GM12872 (cell line): ENCODE data around the gene MAN2B1.

Experiments
- TF ChIP-seq, protein P1 (sequence below): IDR thresholded peaks from 3 replicates; pipeline ENCODE4 v1.5.1; 2011; ENCODE audit warnings: low read depth, mild to moderate bottlenecking, low read length, moderate library complexity; ENCODE audit not compliant: insufficient read depth

MAN2B1 gene

GRCh38 chr19:12681074-12681987, 14.8 kb upstream of the MAN2B1 start, which contains the start of gene DHPS:
Gene DHPS, minus strand, starts transcription at chr19:12681880. Its CDS starts 114 bp downstream, at chr19:12681766.
- TF ChIP-seq, protein P1, sequence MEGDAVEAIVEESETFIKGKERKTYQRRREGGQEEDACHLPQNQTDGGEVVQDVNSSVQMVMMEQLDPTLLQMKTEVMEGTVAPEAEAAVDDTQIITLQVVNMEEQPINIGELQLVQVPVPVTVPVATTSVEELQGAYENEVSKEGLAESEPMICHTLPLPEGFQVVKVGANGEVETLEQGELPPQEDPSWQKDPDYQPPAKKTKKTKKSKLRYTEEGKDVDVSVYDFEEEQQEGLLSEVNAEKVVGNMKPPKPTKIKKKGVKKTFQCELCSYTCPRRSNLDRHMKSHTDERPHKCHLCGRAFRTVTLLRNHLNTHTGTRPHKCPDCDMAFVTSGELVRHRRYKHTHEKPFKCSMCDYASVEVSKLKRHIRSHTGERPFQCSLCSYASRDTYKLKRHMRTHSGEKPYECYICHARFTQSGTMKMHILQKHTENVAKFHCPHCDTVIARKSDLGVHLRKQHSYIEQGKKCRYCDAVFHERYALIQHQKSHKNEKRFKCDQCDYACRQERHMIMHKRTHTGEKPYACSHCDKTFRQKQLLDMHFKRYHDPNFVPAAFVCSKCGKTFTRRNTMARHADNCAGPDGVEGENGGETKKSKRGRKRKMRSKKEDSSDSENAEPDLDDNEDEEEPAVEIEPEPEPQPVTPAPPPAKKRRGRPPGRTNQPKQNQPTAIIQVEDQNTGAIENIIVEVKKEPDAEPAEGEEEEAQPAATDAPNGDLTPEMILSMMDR = no peak

GRCh38 chr19:12680034-12680433, 13.5 kb upstream of the MAN2B1 start:
- TF ChIP-seq, protein P1 = no peak

GRCh38 chr19:12676928-12677327, 10.4 kb upstream of the MAN2B1 start:
- TF ChIP-seq, protein P1 = no peak

- TF ChIP-seq, protein P1 = peak; percentile 97
These were observed 9.8 kb upstream of the MAN2B1 start for GRCh38 chr19:12676384-12676792.

GRCh38 chr19:12675940-12676339, 9.4 kb upstream of the MAN2B1 start:
- TF ChIP-seq, protein P1 = no peak

DNA sequence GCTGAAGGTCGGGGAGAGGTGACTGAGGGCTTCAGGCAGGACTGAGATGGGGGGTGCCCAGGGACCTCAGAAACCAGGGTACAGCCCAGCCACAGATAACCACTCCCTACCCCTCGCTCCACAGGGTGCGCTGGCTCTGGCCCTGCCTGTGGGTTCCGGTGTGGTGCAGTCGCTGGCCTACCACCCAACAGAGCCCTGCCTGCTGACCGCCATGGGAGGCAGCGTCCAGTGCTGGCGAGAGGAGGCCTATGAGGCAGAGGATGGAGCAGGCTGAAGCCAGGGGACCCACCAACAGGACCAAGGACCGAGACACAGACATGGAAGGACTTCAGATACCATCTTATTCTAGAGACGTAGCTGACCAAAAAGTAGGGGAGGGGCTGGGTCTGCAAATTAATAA, 8.9 kb upstream of the MAN2B1 start:
- TF ChIP-seq, protein P1 = no peak

GRCh38 chr19:12672744-12673143, 6.2 kb upstream of the MAN2B1 start:
- TF ChIP-seq, protein P1 = no peak
